GM12801 (cell line): ENCODE data around the gene SMCR8.

Experiments used
- CTCF ChIP-seq: IDR thresholded peaks from one replicate; pipeline ENCODE4 v1.5.1; 2011; ENCODE audit warnings: control low read depth; ENCODE audit not compliant: insufficient read length; ENCODE audit errors: extremely low read depth

The SMCR8 gene

GRCh38 chr17:18280249-18280648 lies 34.8 kb upstream of the SMCR8 start:
- no peak for TF ChIP-seq CTCF

GRCh38 chr17:18280766-18281371 lies 34.2 kb upstream of the SMCR8 start:
- TF ChIP-seq CTCF: no peak

- TF ChIP-seq CTCF: no peak
These were observed 33.3 kb upstream of the SMCR8 start for GRCh38 chr17:18281788-18282187.

- TF ChIP-seq CTCF: no peak
These were observed 29.8 kb upstream of the SMCR8 start for GRCh38 chr17:18285296-18285695.

GRCh38 chr17:18291718-18292540 lies 23.2 kb upstream of the SMCR8 start:
- TF ChIP-seq CTCF: no peak

GRCh38 chr17:18300725-18301480 lies 14.2 kb upstream of the SMCR8 start:
- TF ChIP-seq CTCF: no peak

- no peak for TF ChIP-seq CTCF
These were observed 5.9 kb upstream of the SMCR8 start for GRCh38 chr17:18309202-18309601.
